Cerebellar nuclear complex (tissue), 1 donor: Measurements from ENCODE around the gene LIN28B.
"Not testable (repeated sequence)": the region's sequence is repeated elsewhere in the genome, so short reads cannot be mapped to it uniquely, and the experiment has no call there.

Source experiments
- DNase-seq, 2 experiments: peaks; one replicate each; lab custom pipeline; 2025; lab: John Stamatoyannopoulos, UW

LIN28B gene

DNA sequence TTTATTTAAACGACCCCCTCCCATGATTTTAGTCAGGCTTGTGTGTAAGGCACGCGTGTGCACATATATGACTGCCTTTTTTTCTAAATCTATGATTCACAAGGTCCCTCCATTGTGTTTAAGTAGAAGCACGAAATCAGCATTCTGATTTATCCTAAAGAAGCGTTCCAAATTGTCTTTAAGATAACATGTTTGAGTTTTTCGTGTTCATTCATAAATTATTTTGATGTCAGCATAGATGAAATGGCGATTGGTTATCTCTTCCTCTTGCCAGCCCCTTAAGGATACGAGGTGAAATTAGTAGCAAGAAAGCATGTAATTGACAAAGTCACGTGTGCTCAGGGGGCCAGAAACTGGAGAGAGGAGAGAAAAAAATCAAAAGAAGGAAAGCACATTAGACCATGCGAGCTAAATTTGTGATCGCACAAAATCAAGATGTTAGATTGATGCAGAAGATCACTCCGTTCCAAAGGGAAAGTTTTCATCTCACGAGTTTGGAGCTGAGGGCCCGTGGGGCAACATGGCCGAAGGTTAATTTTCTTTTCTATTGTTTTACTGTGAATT, at the start of gene LIN28B:
Gene LIN28B (plus strand): TSS at position 377 of the 564 bp plus-strand sequence. CDS start 144 bp downstream, at position 521.
- no peak for DNase-seq

DNA sequence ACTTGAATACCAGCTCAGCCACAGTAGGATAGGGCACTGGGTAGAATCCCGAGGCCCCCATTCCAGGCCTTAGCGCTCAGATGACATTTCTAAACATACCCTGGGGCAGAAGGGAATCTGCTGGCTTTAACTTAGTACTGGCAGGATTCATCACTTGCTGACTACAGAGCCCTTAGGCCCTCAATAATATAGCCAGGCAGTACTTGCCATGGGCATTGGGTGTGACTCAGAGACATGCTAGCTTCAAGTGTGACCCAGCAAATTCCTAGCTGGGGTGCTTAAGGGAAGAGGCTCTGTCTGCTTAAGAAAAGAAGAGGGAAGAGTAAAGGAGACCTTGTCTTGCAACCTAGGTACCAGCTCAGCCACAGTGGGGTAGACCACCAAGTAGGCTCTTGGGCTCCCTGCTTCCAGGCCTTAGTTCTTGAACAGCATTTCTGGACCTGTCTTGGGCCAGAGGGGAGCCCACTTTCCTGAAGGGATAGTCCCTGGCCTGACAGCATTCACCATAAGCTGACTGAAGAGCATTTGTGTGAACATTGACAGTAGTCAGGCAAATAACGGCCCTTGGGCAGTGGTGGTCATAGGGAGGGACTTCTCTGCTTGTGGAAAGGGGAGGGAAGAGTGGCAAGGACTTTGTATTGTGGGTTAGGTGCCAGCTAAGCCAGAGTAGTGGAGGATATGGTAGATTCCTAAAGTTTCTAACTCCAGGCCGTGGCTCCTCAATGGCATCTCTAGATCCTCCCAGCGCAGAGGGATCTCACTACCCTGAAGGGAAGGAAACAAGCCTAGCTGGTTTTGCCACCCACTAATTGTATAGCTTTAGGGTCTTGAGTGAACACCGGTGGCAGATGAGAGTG, 48.6 kb upstream of the LIN28B start:
- no peak for DNase-seq

GRCh38 chr6:104908888-104909525, 47.9 kb upstream of the LIN28B start:
- DNase-seq, result no peak

GRCh38 chr6:104921896-104922295, 35.0 kb upstream of the LIN28B start:
- DNase-seq, result no peak

DNA sequence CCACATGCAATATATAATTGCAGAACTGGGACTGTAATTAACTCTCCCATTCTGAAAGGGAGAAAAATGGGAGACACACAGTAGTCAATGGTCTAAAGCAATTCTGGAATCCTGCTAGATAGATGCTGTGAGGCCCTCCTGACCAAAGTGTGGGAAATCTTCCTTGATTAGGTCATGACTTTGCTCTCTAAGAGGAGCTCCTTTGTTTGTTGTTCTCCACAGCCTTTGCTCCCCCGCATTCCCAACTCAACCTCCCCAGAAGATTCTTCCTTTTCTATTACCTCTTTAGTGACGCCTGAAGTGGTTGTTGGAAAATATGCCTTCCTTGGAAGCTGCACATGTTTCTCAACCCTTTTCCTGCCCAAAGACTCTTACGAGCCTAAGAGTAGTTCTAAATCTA, 28.8 kb upstream of the LIN28B start:
- DNase-seq, result no peak

DNA sequence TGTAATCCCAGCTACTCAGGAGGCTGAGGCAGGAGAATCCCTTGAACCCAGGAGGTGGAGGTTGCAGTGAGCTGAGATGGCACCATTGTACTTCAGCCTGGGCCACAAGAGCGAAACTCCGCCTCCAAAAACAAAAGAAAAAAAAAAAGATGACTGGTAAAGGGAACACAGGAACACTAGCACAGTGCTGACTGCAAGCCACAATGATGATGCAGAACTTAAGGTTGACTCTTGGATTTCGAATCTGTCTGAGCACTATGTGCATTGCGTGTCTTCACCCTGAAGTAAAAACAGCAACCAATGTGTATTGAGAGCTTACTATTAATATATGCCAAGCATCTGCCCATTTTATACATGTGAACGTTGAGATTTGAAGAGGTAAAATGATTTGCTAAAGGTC, 27.6 kb upstream of the LIN28B start:
- DNase-seq, result no peak

- no peak for DNase-seq
Observed at GRCh38 chr6:104930939-104931338, 26.0 kb upstream of the LIN28B start.

GRCh38 chr6:104936766-104937535, 20.0 kb upstream of the LIN28B start:
- no peak for DNase-seq

GRCh38 chr6:104940238-104940892, 16.5 kb upstream of the LIN28B start:
- no peak for DNase-seq

- no peak for DNase-seq
Observed at GRCh38 chr6:104940893-104941728, 15.8 kb upstream of the LIN28B start.

GRCh38 chr6:104941729-104942091, 15.2 kb upstream of the LIN28B start:
- DNase-seq, result no peak

GRCh38 chr6:104943781-104944180, 13.1 kb upstream of the LIN28B start:
- DNase-seq, result no peak

DNA sequence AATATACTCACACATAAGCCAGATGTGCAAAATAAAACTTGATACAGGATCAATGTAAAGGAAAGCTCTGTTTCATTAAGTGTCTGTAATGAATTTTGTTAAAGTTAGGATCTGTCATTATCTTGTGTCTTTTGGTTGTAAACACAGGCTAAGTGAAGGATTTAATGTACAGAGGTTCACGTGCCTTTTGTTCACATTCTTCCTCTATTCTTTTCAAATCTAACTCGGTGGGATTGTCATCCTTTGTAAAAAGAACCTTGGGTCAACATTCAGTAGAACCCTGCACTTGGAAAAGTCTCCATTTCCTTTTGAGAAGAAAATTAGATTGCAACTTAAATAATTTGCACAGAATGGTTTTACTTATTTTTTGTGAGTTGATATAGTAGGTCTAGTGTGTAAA, 7.7 kb upstream of the LIN28B start:
- DNase-seq, result no peak

DNA sequence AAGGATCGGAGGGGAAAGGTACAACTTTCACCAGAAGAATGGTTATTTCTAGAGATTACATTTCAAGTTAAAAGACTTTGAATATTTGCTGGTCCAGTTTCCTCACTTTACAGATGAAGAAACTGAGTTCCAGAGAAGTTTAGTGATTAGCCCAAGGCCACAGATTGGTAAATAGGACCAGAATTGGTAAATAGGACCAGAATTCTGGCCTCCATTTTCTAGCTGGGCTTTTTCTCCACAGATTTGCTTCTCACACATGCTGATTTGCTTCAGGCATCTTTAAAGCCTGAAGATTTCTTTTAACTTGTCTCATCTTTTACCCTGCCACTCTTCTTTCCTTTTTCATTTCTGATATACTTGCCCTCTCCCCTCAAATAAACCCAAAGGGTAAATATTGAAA, 5.2 kb upstream of the LIN28B start:
- DNase-seq, result no peak

DNA sequence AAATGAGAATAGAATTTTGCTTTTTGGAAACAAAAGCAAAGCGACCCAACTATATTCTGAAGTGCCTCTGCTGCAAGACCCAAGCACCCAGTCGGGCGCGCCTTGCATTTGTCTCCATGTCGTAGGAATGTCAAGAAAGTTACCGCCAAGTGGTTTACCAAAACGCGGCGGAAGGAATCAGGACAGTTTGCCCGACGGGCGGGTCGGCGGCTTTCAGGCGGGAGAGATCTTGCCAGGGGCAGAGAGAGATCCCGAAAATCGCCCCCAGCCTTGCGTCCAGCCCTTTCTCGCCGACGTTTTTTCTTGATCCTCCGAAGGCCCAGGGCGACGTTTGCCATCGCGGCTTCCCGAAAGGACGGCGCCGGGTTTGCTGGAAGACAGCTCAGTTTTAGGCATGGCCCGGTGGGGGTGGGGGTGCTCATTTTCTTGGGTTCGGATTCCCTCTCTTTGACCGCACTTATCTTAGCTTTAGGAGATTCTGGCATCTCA, 4.0 kb upstream of the LIN28B start:
- DNase-seq, result no peak

DNA sequence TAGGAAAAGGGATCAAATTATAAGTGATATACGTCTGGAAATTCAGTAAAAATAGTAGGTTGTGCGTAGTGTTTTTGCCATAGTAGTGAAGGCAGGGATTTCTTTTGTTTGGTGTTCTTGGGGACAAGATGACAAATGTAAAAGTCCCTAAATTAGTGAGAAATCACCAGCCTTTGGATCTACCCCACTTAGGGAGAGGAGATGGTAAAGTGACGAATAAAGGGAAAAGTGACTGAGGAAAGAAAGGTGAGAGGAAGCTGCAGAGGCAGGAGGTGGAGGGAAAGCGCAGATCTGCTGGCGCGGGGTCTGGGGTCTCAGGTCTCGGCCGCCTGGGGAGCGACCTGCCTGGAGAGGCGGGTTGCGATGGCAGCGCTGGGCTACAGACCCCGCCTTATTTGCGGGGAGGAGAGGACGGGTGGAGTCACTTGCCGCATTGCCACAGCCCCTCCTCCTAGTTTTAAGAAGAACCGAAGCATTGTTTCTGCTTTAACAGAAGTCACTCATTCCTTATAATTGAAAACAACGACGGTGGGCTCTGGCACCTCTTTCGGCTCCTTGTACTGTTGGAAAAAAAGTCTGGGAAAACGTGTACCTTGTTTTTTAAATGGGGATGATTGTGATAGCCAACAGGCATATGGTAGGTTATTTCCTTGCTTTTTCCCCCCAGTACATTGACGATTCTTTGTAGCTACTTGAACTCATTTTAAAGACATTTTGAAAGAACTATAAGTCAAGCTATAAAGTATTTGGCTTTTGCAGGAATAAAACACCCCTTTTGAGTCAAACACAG, 3.3 kb upstream of the LIN28B start:
- not testable (repeated sequence) for DNase-seq

- DNase-seq, result no peak
Observed at GRCh38 chr6:104954190-104954797, 2.6 kb upstream of the LIN28B start.

DNA sequence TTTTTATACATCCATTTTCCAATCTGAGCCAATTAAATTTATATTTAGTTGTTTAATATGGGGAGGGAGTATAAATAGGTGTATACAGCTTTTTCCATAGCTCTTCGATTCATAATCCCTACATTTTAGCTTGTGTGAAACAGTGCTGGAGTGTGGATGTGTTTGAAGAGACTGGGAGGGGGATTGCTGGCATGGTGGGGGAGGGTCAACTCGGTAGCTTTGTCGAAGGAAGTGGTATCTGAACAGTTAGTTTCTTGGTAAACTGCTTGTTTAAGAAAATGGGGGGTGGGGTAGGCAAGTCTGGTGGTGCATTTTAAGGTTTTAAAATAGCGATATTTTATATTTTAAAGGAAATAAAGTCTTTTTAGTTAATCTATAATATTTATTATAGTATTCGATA, 1.4 kb upstream of the LIN28B start:
- DNase-seq, result no peak

GRCh38 chr6:104955927-104956730, 778 bp upstream of the LIN28B start:
- no peak for DNase-seq
